HL-60 (cell line): ENCODE results near the gene ARHGAP26.

Source experiments
- CTCF ChIP-seq: IDR thresholded peaks from one replicate; pipeline ENCODE4 v1.5.1; 2011; ENCODE audit warnings: low read length, control low read depth, inconsistent platforms; ENCODE audit not compliant: insufficient read depth
- POLR2AphosphoS5 ChIP-seq: IDR thresholded peaks from 2 replicates; pipeline ENCODE4 v1.6.1; 2012; ENCODE audit warnings: low read depth
- REST ChIP-seq: IDR thresholded peaks from 2 replicates; pipeline ENCODE4 v1.6.1; 2012; ENCODE audit warnings: low read depth; ENCODE audit not compliant: insufficient replicate concordance

DNA sequence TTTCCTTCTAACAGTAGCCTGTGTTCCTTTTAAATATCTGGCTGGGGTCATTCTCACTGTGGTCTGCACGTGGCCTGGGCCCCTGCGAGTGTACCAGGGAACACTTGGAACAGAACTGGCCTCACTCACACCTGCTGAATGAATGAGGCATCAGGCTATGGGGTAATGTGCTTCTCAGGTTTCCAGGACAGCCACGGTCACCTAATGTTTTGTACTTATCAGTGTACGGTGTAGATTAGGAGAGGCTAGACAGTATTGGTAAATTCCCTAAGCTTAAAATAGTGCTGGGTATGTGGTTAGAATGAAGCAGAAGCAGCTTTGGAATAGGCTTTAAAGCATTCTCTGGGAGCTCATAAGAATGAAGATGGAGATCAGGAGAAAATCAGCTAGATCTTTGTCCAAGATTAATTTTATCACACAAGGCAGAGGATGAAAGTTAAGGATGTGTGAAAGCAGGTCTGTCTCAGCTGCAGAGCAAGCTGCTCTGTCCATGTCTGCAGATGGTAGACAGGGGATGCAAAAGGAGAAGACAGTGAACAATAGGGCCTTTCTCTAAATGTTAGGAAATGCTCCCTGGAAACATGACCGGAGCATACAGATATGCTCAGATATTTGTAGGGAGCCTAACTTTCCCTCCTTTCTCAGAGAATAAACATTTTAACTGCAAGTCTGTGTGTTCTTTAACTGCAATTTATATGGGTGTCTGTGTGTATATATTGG, 365.8 kb downstream of the ARHGAP26 start:
- no peak for TF ChIP-seq CTCF
- TF ChIP-seq POLR2AphosphoS5 = no peak
- no peak for TF ChIP-seq REST
